Activated T-helper 1 cell treated with anti-CD3 and anti-CD28 coated beads, Interleukin-12 subunit alpha, Interleukin-12 subunit beta, Interleukin-2, Interleukin-4 antibody, amounts not matched to agents 30 ng/mL and 10 ng/mL and 1 ng/mL, durations not matched to agents 14 hours and 24 hours and 36 hours (primary cell): ENCODE measurements around the gene TBXAS1. TPM values are rescaled to one million over a fixed set of nuclear protein-coding genes. Genes with fewer than 3 reads are reported as not detected.

Experiments
- DNase-seq: peaks from one replicate; pipeline ENCODE4 v3.0.0; 2021; ENCODE audit warnings: low spot score
- H3K27ac Mint-ChIP-seq: one replicate; pipeline ENCODE4 v1.8.0; 2021; ENCODE audit warnings: mild to moderate bottlenecking, mixed read lengths
- H3K27me3 Mint-ChIP-seq: one replicate; pipeline ENCODE4 v1.8.0; 2022; ENCODE audit warnings: mild to moderate bottlenecking, moderate library complexity, mixed read lengths; ENCODE audit not compliant: insufficient read depth
- H3K36me3 Mint-ChIP-seq: one replicate; pipeline ENCODE4 v1.8.0; 2021; ENCODE audit warnings: low read depth, mixed read lengths
- H3K4me1 Mint-ChIP-seq: one replicate; pipeline ENCODE4 v1.8.0; 2021; ENCODE audit warnings: low read depth, mixed read lengths
- H3K4me3 Mint-ChIP-seq: one replicate; pipeline ENCODE4 v1.8.0; 2021; ENCODE audit warnings: mild to moderate bottlenecking, moderate library complexity, mixed read lengths
- H3K9me3 Mint-ChIP-seq: one replicate; pipeline ENCODE4 v1.8.0; 2021; ENCODE audit warnings: mixed read lengths
- intact Hi-C: fragments of 100-400 bp; cut with micrococcal nuclease; formaldehyde crosslinking; loops from one replicate; pipeline ENCODE4 v1.15.1; 2024
- total RNA-seq: library from RNA; stranded (reverse); gene quantifications from 2 replicates; pipeline ENCODE4 v1.2.3, GENCODE V29; 2022

Gene TBXAS1
- total RNA-seq, 1 donor from 2014 or later: 2.4 TPM

GRCh38 chr7:140060788-140061606, 231.9 kb downstream of the TBXAS1 start:
- no peaks in the 10 kb centered on the region for H3K27me3 Mint-ChIP-seq
- H3K4me3 Mint-ChIP-seq: peak overlapping the region; percentile 82
- peak overlapping the region; percentile 91 for H3K27ac Mint-ChIP-seq
- peaks cover 57% of the 10 kb centered on the region for H3K4me1 Mint-ChIP-seq
- peaks cover 28% of the 10 kb centered on the region for H3K36me3 Mint-ChIP-seq
- intact Hi-C loops: loop anchor here (5.0 to 10.0 kb wide), 6 partner anchors 191 to 416 kb away; partner anchors contain the start of genes HIPK2 and MKRN1
- DNase-seq: no peak
- peaks cover 5% of the 10 kb centered on the region for H3K9me3 Mint-ChIP-seq

DNA sequence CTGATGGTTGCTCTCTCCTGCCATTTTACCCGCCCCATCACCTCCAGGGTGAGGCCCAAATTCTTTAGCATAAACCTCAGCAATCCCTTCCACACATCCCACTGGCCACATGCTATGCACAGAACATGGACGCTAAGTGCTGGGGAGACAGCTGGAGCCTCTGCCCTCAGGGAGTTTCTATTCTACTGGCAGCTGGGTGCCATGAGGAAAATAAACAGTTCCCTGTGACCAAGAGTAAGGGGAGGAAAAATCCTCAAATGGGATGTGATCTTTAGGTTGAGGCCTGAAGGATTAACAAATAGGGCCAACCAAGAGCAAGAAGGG, 232.5 kb downstream of the TBXAS1 start:
- Mint-ChIP-seq H3K27me3 (peaks cover under 1% of the 10 kb centered on the region), H3K36me3 (peaks cover 31% of the 10 kb centered on the region), H3K4me3 (peak overlapping the region; percentile 82), H3K9me3 (peaks cover 11% of the 10 kb centered on the region), H3K4me1 (peaks cover 53% of the 10 kb centered on the region), H3K27ac (peak overlapping the region; percentile 91)
- DNase-seq: no peak
- intact Hi-C loops: loop anchor here (5.0 to 10.0 kb wide), 6 partner anchors 191 to 416 kb away; partner anchors contain the start of genes HIPK2 and MKRN1

DNA sequence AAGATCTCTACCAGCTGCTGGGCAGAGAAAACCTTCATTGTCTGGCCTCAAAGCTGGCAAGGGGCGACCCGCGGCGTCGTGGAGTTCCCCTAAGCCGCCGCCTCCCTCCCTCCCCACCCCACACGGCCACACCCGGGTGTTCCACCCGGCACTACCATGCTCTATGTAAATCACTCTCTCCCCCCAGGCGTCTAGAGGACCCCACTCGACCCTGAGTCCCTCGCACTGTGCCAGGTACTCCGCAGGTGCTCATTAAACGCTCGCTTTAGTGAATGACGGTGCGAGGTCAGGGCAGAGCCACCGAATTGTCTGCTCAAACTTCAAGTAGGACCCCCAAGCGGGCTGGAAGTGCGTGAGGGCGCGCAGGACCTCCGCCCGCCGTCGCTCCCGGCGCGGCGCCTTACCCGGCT, 233.1 kb downstream of the TBXAS1 start:
- H3K9me3 Mint-ChIP-seq: peaks cover 16% of the 10 kb centered on the region
- peak overlapping the region; percentile 82 for H3K4me3 Mint-ChIP-seq
- peaks cover 48% of the 10 kb centered on the region for H3K4me1 Mint-ChIP-seq
- H3K36me3 Mint-ChIP-seq: peaks cover 31% of the 10 kb centered on the region
- H3K27me3 Mint-ChIP-seq: peaks cover 5% of the 10 kb centered on the region
- intact Hi-C loops: loop anchor here (1.0 to 10.0 kb wide), 8 partner anchors 23 to 415 kb away; partner anchors contain the start of genes HIPK2 and MKRN1
- H3K27ac Mint-ChIP-seq: peak overlapping the region; percentile 91
- DNase-seq: peak; percentile 25

GRCh38 chr7:140062528-140063299, 233.7 kb downstream of the TBXAS1 start, which contains the start of gene PARP12:
TSS of gene PARP12 (minus strand) at chr7:140062951. CDS start at chr7:140062847, 104 bp downstream.
- H3K4me3 Mint-ChIP-seq: peak within 1 kb of the TSS; percentile 82
- peak; percentile 88 for DNase-seq
- H3K9me3 Mint-ChIP-seq: peaks cover 20% of the 10 kb centered on the region
- peaks cover 43% of the 10 kb centered on the region for H3K4me1 Mint-ChIP-seq
- intact Hi-C loops: loop anchor here (1.0 to 10.0 kb wide), 9 partner anchors 22 to 415 kb away; partner anchors contain the start of genes HIPK2 and MKRN1
- peaks cover 5% of the 10 kb centered on the region for H3K27me3 Mint-ChIP-seq
- peaks cover 34% of the 10 kb centered on the region for H3K36me3 Mint-ChIP-seq
- peak within 1 kb of the TSS; percentile 91 for H3K27ac Mint-ChIP-seq

DNA sequence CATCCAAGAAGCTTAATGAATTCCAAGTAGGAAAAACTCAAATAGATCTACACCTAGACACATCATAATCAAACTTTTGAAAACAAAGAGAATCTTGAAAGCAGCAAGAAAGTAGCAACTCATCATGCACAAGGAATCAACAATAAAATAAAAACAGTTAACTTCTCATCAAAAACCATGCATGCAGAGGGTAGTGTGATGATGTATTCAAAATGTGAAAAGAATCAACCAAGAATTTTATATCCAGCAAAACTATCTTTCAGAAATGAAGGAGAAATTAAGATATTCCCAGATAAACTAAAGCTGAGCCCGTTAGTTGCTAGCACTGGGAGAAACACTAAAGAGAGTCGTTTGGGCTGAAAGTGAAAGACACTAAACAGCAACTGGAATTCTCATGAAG, 238.0 kb downstream of the TBXAS1 start:
- intact Hi-C loops: loop anchor here (1.0 to 10.0 kb wide), 2 partner anchors 37 to 292 kb away; partner anchors contain the start of gene HIPK2
- Mint-ChIP-seq H3K27me3 (peaks cover 5% of the 10 kb centered on the region), H3K4me1 (peaks cover 6% of the 10 kb centered on the region), H3K36me3 (peaks cover 18% of the 10 kb centered on the region), H3K27ac (no peak overlapping the region), H3K4me3 (no peak overlapping the region), H3K9me3 (peaks cover 26% of the 10 kb centered on the region)
- no peak for DNase-seq

GRCh38 chr7:140068033-140068432, 239.0 kb downstream of the TBXAS1 start:
- DNase-seq: no peak
- Mint-ChIP-seq H3K27me3 (peaks cover 5% of the 10 kb centered on the region), H3K27ac (no peak overlapping the region), H3K4me3 (no peak overlapping the region), H3K4me1 (peaks cover 6% of the 10 kb centered on the region), H3K36me3 (peaks cover 18% of the 10 kb centered on the region), H3K9me3 (peaks cover 26% of the 10 kb centered on the region)
- intact Hi-C loops: loop anchor here (10.0 kb wide), 1 partner anchor 293 kb away; the partner anchor contains the start of gene HIPK2

DNA sequence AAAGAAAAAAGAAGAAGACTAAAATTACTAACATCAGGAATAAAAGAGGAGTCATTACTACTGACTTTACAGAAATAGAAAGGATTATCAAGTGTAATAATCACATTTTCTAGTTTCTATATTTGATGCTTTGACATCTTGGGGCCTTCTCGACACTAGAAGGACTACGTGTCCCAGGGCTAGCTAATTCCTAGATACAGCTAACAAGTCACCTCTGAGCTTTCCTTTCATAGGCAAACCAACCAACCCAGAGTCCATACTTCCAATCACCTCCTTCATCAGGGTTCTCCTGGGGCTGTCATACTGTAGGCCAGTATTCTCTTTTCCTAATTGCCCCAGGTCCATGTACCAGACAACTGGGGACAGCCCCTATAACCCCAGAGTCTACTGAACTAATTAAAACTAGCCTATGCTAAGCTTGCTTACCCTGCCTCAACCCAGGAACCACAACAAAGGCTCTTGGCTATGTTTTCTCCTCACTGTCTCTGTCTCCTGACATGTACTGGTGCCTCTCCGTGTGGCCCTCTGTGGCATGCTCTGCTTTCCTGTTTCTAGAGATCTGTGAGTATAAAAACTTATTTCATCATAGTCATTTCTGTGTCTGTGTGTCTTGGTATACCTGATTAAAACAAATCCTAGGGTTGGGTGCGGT, 240.4 kb downstream of the TBXAS1 start:
- intact Hi-C loops: loop anchor here (10.0 kb wide), 1 partner anchor 295 kb away; the partner anchor contains the start of gene HIPK2
- Mint-ChIP-seq H3K27me3 (peaks cover 8% of the 10 kb centered on the region), H3K9me3 (peaks cover 26% of the 10 kb centered on the region), H3K4me3 (no peak overlapping the region), H3K36me3 (peaks cover 16% of the 10 kb centered on the region), H3K4me1 (no peaks in the 10 kb centered on the region), H3K27ac (no peak overlapping the region)
- no peak for DNase-seq

Other genes starting within 250 kb of the TBXAS1 start
- 28.3 and 29.2 TPM in 2 replicates for gene HIPK2, start 51.3 kb upstream of the TBXAS1 start, total RNA-seq
- 62.0 and 63.7 TPM in 2 replicates for gene PARP12, start 233.7 kb downstream of the TBXAS1 start, total RNA-seq